Nephron progenitor cell (in vitro differentiated cells): ENCODE measurements around the gene PLXND1.
A peak's percentile ranks its signal among the peaks of the same experiment; 100 is the strongest.
"Not testable (repeated sequence)": the region's sequence is repeated elsewhere in the genome, so short reads cannot be mapped to it uniquely, and the experiment has no call there.

Source experiments
- DNase-seq: peaks from one replicate; pipeline ENCODE4 v3.0.0; 2021
- H3K27ac Mint-ChIP-seq: 2 replicates; pipeline ENCODE4 v1.8.0; 2021; ENCODE audit warnings: mild to moderate bottlenecking, moderate library complexity, mixed read lengths
- H3K27me3 Mint-ChIP-seq: 2 replicates; pipeline ENCODE4 v1.8.0; 2021; ENCODE audit warnings: mild to moderate bottlenecking, low read depth, mixed read lengths; ENCODE audit not compliant: poor library complexity
- H3K36me3 Mint-ChIP-seq: 2 replicates; pipeline ENCODE4 v1.8.0; 2021; ENCODE audit warnings: low read depth, mixed read lengths
- H3K4me1 Mint-ChIP-seq: 2 replicates; pipeline ENCODE4 v1.8.0; 2021; ENCODE audit warnings: mixed read lengths
- H3K4me3 Mint-ChIP-seq: 2 replicates; pipeline ENCODE4 v1.8.0; 2021; ENCODE audit warnings: mild to moderate bottlenecking, moderate library complexity, mixed read lengths
- H3K9me3 Mint-ChIP-seq: 2 replicates; pipeline ENCODE4 v1.8.0; 2021; ENCODE audit warnings: mild to moderate bottlenecking, moderate library complexity, mixed read lengths
- TF ChIP-seq, protein P1 (sequence below): fragments of 200-600 bp; sonication (generic); IDR thresholded peaks from 2 replicates; pipeline ENCODE4 v1.5.0; 2021; ENCODE audit warnings: antibody characterized with exemption

The PLXND1 gene

GRCh38 chr3:129519896-129520715 lies 86.4 kb downstream of the PLXND1 start:
- H3K36me3 Mint-ChIP-seq, result peaks cover 15% of the 10 kb centered on the region
- H3K9me3 Mint-ChIP-seq, result no peaks in the 10 kb centered on the region
- H3K4me1 Mint-ChIP-seq, result peaks cover 29% of the 10 kb centered on the region
- H3K27ac Mint-ChIP-seq, result no peak overlapping the region
- TF ChIP-seq, protein P1, sequence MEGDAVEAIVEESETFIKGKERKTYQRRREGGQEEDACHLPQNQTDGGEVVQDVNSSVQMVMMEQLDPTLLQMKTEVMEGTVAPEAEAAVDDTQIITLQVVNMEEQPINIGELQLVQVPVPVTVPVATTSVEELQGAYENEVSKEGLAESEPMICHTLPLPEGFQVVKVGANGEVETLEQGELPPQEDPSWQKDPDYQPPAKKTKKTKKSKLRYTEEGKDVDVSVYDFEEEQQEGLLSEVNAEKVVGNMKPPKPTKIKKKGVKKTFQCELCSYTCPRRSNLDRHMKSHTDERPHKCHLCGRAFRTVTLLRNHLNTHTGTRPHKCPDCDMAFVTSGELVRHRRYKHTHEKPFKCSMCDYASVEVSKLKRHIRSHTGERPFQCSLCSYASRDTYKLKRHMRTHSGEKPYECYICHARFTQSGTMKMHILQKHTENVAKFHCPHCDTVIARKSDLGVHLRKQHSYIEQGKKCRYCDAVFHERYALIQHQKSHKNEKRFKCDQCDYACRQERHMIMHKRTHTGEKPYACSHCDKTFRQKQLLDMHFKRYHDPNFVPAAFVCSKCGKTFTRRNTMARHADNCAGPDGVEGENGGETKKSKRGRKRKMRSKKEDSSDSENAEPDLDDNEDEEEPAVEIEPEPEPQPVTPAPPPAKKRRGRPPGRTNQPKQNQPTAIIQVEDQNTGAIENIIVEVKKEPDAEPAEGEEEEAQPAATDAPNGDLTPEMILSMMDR, result no peak
- peaks cover 9% of the 10 kb centered on the region for H3K27me3 Mint-ChIP-seq
- H3K4me3 Mint-ChIP-seq, result no peak overlapping the region
- no peak for DNase-seq

GRCh38 chr3:129519449-129519848 lies 87.0 kb downstream of the PLXND1 start:
- H3K27me3 Mint-ChIP-seq, result peaks cover 6% of the 10 kb centered on the region
- H3K4me3 Mint-ChIP-seq, result no peak overlapping the region
- peaks cover 15% of the 10 kb centered on the region for H3K36me3 Mint-ChIP-seq
- no peak overlapping the region for H3K27ac Mint-ChIP-seq
- no peak for DNase-seq
- H3K4me1 Mint-ChIP-seq, result peaks cover 29% of the 10 kb centered on the region
- TF ChIP-seq, protein P1, result no peak
- no peaks in the 10 kb centered on the region for H3K9me3 Mint-ChIP-seq

DNA sequence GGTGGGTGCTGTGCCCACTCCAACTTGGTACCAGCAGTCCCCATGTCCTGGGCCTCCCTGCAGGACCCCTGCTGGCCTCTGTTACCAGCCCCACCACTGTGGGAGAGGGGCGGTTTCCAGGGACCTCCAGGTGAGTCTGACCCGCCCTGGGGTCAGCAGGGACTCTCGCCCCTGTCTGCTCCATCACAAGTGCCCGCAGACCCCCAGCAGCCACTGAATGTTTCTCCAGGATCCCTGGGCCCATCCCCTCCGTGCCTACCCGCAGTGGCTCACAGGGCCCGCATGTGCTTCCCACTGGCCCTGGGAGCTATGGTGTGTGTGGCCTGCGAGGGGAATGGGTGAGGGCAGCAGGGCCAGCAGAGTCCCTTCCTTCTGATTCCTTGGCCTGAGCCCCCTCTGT lies 87.9 kb downstream of the PLXND1 start:
- H3K27me3 Mint-ChIP-seq, result peaks cover 3% of the 10 kb centered on the region
- no peak overlapping the region for H3K27ac Mint-ChIP-seq
- TF ChIP-seq, protein P1, result no peak
- H3K4me3 Mint-ChIP-seq, result no peak overlapping the region
- peaks cover 29% of the 10 kb centered on the region for H3K4me1 Mint-ChIP-seq
- peaks cover 15% of the 10 kb centered on the region for H3K36me3 Mint-ChIP-seq
- no peaks in the 10 kb centered on the region for H3K9me3 Mint-ChIP-seq
- DNase-seq, result no peak

DNA sequence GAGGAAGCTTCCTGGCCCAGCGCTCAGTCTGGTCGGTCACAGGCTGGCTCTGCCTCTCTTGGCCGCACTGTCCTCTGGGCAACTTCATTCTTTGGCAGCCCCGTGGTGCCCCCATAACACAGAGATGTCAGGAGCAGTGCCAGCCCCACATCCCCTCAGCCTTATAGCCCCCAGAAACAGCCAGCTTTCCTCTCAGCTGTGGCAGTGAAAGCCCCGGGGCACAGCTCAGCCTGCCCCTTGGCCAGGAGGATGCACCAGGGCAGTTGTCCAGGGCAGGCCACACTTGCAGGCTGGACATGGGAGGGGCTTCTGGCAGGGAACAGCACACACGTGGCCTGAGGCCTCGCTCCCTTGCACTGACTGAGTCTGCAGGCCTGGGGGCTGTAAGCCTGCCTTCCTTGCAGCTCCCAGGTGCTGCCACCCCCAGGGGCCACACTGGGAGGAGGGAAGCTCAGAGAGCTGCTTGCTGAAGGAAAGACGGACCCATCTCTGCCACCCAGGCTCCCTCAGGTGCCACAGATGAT lies 88.4 kb downstream of the PLXND1 start:
- TF ChIP-seq, protein P1, result no peak
- H3K36me3 Mint-ChIP-seq, result peaks cover 15% of the 10 kb centered on the region
- no peak overlapping the region for H3K27ac Mint-ChIP-seq
- no peak overlapping the region for H3K4me3 Mint-ChIP-seq
- H3K27me3 Mint-ChIP-seq, result peaks cover 3% of the 10 kb centered on the region
- DNase-seq, result no peak
- H3K9me3 Mint-ChIP-seq, result no peaks in the 10 kb centered on the region
- H3K4me1 Mint-ChIP-seq, result peaks cover 25% of the 10 kb centered on the region

- no peak overlapping the region for H3K4me3 Mint-ChIP-seq
- H3K9me3 Mint-ChIP-seq, result no peaks in the 10 kb centered on the region
- H3K27ac Mint-ChIP-seq, result peak overlapping the region; percentile 81
- no peak for DNase-seq
- TF ChIP-seq, protein P1, result no peak
- H3K36me3 Mint-ChIP-seq, result peaks cover 17% of the 10 kb centered on the region
- peaks cover 25% of the 10 kb centered on the region for H3K4me1 Mint-ChIP-seq
- peaks cover 3% of the 10 kb centered on the region for H3K27me3 Mint-ChIP-seq
These were observed 89.0 kb downstream of the PLXND1 start for GRCh38 chr3:129517516-129517915.

- not testable (repeated sequence) for H3K9me3 Mint-ChIP-seq, DNase-seq, H3K4me3 Mint-ChIP-seq, H3K27me3 Mint-ChIP-seq
- H3K4me1 Mint-ChIP-seq, result peaks cover 13% of the 10 kb centered on the region
- peak overlapping the region; percentile 79 for H3K27ac Mint-ChIP-seq
- peaks cover 29% of the 10 kb centered on the region for H3K36me3 Mint-ChIP-seq
These were observed 90.5 kb downstream of the PLXND1 start for GRCh38 chr3:129515821-129516432.

DNA sequence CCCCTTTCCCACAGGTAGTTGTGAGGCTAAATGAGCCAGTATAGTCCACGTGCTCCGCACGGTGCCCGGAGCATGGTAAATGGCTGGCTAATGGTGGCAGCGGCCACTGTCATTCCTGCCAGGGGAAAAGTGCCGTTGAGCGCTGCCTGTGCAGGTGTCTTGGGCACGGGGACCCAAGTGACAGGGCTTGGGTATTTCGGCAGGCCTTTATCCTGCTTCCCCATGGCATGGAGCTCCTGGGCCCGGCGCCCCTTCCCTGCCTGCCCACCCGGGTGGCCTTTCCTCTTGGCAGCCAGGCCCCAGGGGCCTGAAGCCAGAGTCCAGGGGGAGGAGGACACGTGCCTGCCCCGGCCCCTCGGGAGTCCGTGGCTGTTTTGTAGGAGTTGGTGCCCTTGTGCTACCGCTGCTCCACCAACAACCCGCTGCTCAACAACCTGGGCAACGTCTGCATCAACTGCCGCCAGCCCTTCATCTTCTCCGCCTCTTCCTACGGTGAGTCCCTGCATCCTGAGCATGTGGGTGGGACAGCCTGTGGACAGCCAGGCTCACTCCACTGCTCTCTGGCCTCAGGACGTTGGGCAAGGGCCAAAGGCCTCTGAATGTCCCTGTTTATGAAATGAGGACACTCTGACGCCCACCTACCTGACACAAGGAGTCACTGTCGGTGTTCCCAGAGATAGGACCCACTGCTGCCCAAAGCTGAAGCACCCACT lies 91.2 kb downstream of the PLXND1 start:
- not testable (repeated sequence) for H3K27ac Mint-ChIP-seq, H3K4me3 Mint-ChIP-seq, DNase-seq, H3K9me3 Mint-ChIP-seq, H3K27me3 Mint-ChIP-seq
- H3K4me1 Mint-ChIP-seq, result peaks cover 15% of the 10 kb centered on the region
- H3K36me3 Mint-ChIP-seq, result peaks cover 29% of the 10 kb centered on the region
